Adipocyte (in vitro differentiated cells): Measurements from ENCODE around the gene SLC35B1.

ENCODE experiments used
- DNase-seq: peaks from one replicate; pipeline ENCODE4 v3.0.0-alpha.2; 2015; ENCODE audit warnings: low read depth
- H3K27me3 ChIP-seq: replicated peaks from 2 replicates; pipeline ENCODE4 v1.7.0; 2013; ENCODE audit warnings: mild to moderate bottlenecking, low read length, moderate library complexity; ENCODE audit not compliant: control insufficient read depth, insufficient read depth
- H3K36me3 ChIP-seq: 2 replicates; pipeline ENCODE4 v1.7.0; 2013; ENCODE audit warnings: low read length, mild to moderate bottlenecking, moderate library complexity; ENCODE audit not compliant: control insufficient read depth, insufficient read depth, severe bottlenecking
- H3K4me1 ChIP-seq: 2 replicates; pipeline ENCODE4 v1.7.0; 2013; ENCODE audit warnings: mild to moderate bottlenecking, low read length, moderate library complexity; ENCODE audit not compliant: control insufficient read depth, insufficient read depth
- H3K4me3 ChIP-seq: 2 replicates; pipeline ENCODE4 v1.7.0; 2013; ENCODE audit warnings: mild to moderate bottlenecking, low read length, moderate library complexity
- H3K9ac ChIP-seq: 2 replicates; pipeline ENCODE4 v1.7.0; 2013; ENCODE audit warnings: mild to moderate bottlenecking, low read length, moderate library complexity
- H3K9me3 ChIP-seq: 2 replicates; pipeline ENCODE4 v1.7.0; 2013; ENCODE audit warnings: mild to moderate bottlenecking, low read length, moderate library complexity; ENCODE audit not compliant: control insufficient read depth

The SLC35B1 gene

GRCh38 chr17:49715717-49716279 lies 8.0 kb upstream of the SLC35B1 start:
- H3K4me3 ChIP-seq = no peak overlapping the region
- no peak for DNase-seq
- H3K9ac ChIP-seq = no peak overlapping the region
- no peaks in the 10 kb centered on the region for H3K4me1 ChIP-seq
- H3K9me3 ChIP-seq = no peaks in the 10 kb centered on the region
- H3K27me3 ChIP-seq = no peaks in the 10 kb centered on the region
- peaks cover 61% of the 10 kb centered on the region for H3K36me3 ChIP-seq

- Histone ChIP-seq H3K9me3 (no peaks in the 10 kb centered on the region), H3K36me3 (peaks cover 60% of the 10 kb centered on the region), H3K9ac (no peak overlapping the region), H3K27me3 (no peaks in the 10 kb centered on the region), H3K4me3 (no peak overlapping the region), H3K4me1 (no peaks in the 10 kb centered on the region)
- no peak for DNase-seq
Measured at GRCh38 chr17:49715216-49715615, 7.5 kb upstream of the SLC35B1 start.

DNA sequence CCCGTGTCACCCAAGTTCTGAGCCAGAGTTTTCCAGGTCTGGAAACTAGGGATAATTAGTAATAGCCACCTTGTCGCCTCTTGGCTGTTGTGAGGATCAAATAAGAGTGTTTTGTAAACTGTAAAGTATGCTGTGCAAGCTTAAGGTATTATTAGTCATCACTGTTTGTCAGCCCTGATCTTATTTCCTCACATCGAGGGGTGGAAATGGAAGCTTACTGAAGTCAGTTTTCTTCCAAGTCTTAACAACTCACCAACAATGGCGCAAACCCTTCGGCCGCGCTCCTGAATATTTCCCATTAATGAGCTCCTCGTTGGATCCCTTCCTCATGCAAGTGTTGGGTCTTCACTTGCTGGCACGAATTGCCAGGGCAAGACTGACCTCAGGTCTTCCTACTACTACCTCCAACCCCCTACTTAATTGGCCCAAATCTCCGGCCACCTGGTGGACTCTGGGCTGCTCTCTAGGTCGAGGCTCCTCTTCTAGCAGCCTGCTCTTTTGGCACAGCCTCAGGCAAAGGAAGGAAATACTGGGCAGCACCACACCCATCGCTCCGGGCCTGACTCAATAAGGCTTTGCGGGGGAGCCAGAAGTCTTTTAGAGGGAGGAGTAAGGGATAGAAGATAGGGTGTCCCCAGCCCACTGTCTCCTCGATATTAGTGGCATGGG lies 885 bp upstream of the SLC35B1 start:
- Histone ChIP-seq H3K4me3 (peak overlapping the region; percentile 94), H3K9ac (peak overlapping the region; percentile 95), H3K4me1 (peaks cover 26% of the 10 kb centered on the region), H3K36me3 (peaks cover 34% of the 10 kb centered on the region), H3K9me3 (no peaks in the 10 kb centered on the region), H3K27me3 (no peaks in the 10 kb centered on the region)
- no peak for DNase-seq

- H3K4me3 ChIP-seq = peak overlapping the region; percentile 94
- peak overlapping the region; percentile 95 for H3K9ac ChIP-seq
- H3K9me3 ChIP-seq = no peaks in the 10 kb centered on the region
- no peaks in the 10 kb centered on the region for H3K27me3 ChIP-seq
- peaks cover 44% of the 10 kb centered on the region for H3K36me3 ChIP-seq
- peaks cover 28% of the 10 kb centered on the region for H3K4me1 ChIP-seq
- peak; percentile 35 for DNase-seq
Measured at GRCh38 chr17:49707246-49707607, 537 bp downstream of the SLC35B1 start.

DNA sequence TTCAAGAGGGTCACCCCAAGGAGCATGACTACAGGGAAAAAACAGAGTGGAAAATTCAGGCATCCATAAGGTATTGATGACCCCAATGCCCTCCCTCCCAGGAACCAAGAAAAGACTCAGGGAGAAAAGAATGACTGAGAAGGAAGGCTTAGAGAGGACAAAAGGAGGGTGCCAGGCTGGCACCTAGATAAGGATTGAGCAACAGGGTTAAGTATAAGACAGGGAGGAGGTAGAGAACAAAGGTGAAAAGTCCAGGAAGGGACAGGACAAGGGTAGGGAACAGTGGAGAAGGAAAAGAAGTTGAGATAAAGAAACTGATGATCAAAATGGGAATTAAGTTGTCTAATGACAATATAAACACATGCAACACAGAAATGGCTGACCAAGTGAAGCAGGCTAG lies 2.5 kb downstream of the SLC35B1 start:
- Histone ChIP-seq H3K36me3 (peaks cover 55% of the 10 kb centered on the region), H3K4me1 (peaks cover 28% of the 10 kb centered on the region), H3K27me3 (no peaks in the 10 kb centered on the region), H3K9ac (no peak overlapping the region), H3K9me3 (no peaks in the 10 kb centered on the region), H3K4me3 (no peak overlapping the region)
- no peak for DNase-seq

DNA sequence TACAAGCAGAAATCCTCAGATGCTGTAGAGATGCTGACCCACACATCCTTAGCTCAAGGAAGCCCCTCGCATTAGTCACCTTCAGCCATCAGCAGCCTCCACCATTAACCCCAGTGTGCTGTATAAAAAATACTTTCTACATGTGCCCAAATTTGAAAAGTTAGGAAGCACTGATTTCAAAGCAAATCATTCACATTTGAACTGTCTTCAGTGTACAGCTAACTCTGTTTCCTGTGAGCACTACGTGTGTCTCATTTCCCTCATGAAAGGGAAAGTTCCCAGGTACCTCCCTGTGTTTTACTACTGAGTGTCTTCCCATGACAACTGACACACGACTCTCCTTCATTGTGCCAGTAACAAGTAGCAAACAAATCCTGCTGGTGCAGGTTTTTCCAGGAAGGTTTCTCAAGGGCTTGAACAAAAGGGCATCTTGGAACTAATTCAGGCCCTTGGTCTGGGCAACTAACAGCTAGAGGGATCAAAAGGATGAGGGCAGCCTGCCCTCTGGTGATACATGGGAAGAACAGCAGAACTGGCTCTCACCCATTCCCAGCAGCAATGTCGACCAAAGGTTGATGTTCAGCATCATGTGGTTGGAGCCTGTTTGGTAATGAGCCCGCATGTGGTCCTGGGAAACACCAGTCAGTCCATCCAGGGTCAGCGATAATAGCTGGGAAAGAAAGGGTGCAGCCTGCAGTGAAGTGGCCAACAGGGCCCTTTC lies 4.0 kb downstream of the SLC35B1 start:
- Histone ChIP-seq H3K9ac (no peak overlapping the region), H3K4me1 (peaks cover 21% of the 10 kb centered on the region), H3K4me3 (no peak overlapping the region), H3K9me3 (no peaks in the 10 kb centered on the region), H3K36me3 (peaks cover 61% of the 10 kb centered on the region), H3K27me3 (no peaks in the 10 kb centered on the region)
- DNase-seq = peak; percentile 43

DNA sequence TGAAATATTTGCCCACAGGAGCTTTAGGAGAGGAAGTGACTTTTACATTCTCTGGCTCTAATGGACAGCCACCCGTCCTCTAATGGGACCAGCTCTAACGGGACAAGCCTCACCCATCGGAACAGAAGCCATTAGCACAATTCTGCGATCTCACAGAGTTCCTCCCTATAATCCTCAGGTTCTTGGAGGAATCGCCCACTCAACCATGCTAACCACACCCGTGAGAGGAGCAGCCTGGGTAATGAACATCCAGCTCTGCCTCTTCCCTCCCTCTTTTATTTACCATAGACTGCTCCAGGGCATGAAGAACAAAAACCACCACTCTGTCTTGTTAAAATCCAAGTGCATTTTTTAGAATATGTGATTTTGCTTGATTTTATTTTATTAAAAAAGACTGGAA lies 6.8 kb downstream of the SLC35B1 start:
- peaks cover 61% of the 10 kb centered on the region for H3K36me3 ChIP-seq
- no peak overlapping the region for H3K9ac ChIP-seq
- no peaks in the 10 kb centered on the region for H3K9me3 ChIP-seq
- no peak for DNase-seq
- no peaks in the 10 kb centered on the region for H3K27me3 ChIP-seq
- no peak overlapping the region for H3K4me3 ChIP-seq
- peaks cover 6% of the 10 kb centered on the region for H3K4me1 ChIP-seq

DNA sequence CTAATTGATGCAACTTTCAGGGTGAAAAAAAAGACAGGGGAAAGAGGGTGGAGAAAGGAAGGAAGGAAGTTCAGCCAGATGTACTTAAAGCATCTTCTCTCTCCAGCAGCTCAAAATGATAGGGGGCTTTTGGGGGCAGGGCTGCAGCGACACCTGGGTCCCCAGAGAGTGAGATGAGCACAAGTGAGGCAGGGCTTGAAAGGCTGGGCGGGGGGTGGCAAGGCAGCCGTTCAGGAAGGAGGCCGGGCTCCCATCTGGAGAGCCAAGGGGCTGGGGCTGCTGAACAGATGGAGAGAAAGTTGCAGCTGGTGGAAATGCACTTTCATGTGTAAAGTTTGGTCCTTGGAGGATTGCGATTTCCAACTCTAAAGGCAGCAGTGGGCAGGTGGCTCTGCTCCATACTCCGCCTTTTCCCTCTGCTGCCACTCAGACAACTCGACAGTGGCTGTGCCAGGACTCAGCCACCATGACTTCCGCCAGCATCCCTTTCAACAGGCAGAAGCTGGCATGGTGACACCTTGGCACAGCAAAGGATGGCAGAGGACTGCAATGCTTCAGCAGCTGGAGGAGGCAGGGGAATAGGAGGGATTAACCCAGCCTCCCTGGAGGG lies 7.7 kb downstream of the SLC35B1 start:
- H3K9me3 ChIP-seq = no peaks in the 10 kb centered on the region
- peaks cover 2% of the 10 kb centered on the region for H3K27me3 ChIP-seq
- H3K36me3 ChIP-seq = peaks cover 53% of the 10 kb centered on the region
- no peak for DNase-seq
- no peak overlapping the region for H3K9ac ChIP-seq
- H3K4me3 ChIP-seq = no peak overlapping the region
- peaks cover 3% of the 10 kb centered on the region for H3K4me1 ChIP-seq

DNA sequence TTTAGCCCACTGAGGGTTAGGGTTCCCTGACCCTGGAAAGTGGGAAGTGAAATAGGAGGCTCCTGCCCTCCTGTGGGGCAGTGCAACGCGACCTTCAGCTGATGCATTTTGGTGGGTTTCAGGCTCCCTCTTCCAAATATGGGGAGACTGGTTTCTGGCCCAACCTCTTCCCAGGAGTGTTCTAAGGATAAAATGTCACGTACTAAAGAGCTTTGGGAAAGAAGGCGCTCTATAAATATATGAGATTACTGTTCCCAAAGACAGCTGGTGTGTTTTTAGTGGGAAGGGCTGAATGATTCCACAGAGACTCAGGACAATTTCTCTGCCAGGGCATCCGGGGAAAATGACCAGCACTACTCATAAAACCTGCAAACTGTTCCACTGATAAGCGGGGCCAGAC lies 9.8 kb downstream of the SLC35B1 start:
- no peak overlapping the region for H3K4me3 ChIP-seq
- H3K36me3 ChIP-seq = peaks cover 34% of the 10 kb centered on the region
- peaks cover 6% of the 10 kb centered on the region for H3K27me3 ChIP-seq
- H3K4me1 ChIP-seq = no peaks in the 10 kb centered on the region
- no peaks in the 10 kb centered on the region for H3K9me3 ChIP-seq
- DNase-seq = no peak
- no peak overlapping the region for H3K9ac ChIP-seq

GRCh38 chr17:49696233-49696761 lies 11.5 kb downstream of the SLC35B1 start:
- Histone ChIP-seq H3K36me3 (peaks cover 17% of the 10 kb centered on the region), H3K9me3 (no peaks in the 10 kb centered on the region), H3K4me3 (no peak overlapping the region), H3K4me1 (peaks cover 9% of the 10 kb centered on the region), H3K27me3 (peaks cover 6% of the 10 kb centered on the region), H3K9ac (no peak overlapping the region)
- no peak for DNase-seq

GRCh38 chr17:49695698-49696232 lies 12.0 kb downstream of the SLC35B1 start:
- peaks cover 11% of the 10 kb centered on the region for H3K36me3 ChIP-seq
- no peak for DNase-seq
- H3K4me3 ChIP-seq = no peak overlapping the region
- H3K27me3 ChIP-seq = peaks cover 6% of the 10 kb centered on the region
- no peak overlapping the region for H3K9ac ChIP-seq
- no peaks in the 10 kb centered on the region for H3K9me3 ChIP-seq
- peaks cover 14% of the 10 kb centered on the region for H3K4me1 ChIP-seq
